CD14-positive monocyte (primary cell): Measurements from ENCODE around the gene RALGDS. TPM values are rescaled to one million over a fixed set of nuclear protein-coding genes. Genes with fewer than 3 reads are reported as not detected.

ENCODE experiments used
- DNase-seq, 3 donors: peaks; one replicate each; pipeline ENCODE4 v3.0.0-alpha.2; 2011 to 2022
- H2AFZ ChIP-seq: 2 replicates; pipeline ENCODE4 v1.6.0; 2012; ENCODE audit warnings: mild to moderate bottlenecking, low read depth, low read length, inconsistent platforms; ENCODE audit not compliant: insufficient read depth, poor library complexity, severe bottlenecking
- H3K27ac ChIP-seq, 2 donors: 1 replicate in 1 of 2; 2 replicates in 1 of 2; pipeline ENCODE4 v1.5.1; 2012 to 2013; ENCODE audit warnings: low read length in 2 of 2, control low read depth in 1 of 2, inconsistent platforms in 1 of 2, low read depth in 1 of 2, mild to moderate bottlenecking in 1 of 2
- H3K27me3 ChIP-seq, 2 donors: one replicate each; pipeline versions ENCODE4 v1.6.0 to v1.6.1; 2011 to 2013; ENCODE audit warnings: low read length in 2 of 2; ENCODE audit not compliant: control insufficient read depth in 2 of 2, insufficient read depth in 2 of 2
- H3K36me3 ChIP-seq, 2 donors: replicated peaks in 1 of 2; 1 replicate in 1 of 2; 2 replicates in 1 of 2; pipeline versions ENCODE4 v1.5.1 to v1.6.1; 2012 to 2013; ENCODE audit warnings: low read length in 2 of 2, control low read depth in 1 of 2, inconsistent platforms in 1 of 2, mild to moderate bottlenecking in 1 of 2; ENCODE audit not compliant: insufficient read depth in 2 of 2, control insufficient read depth in 1 of 2
- H3K4me1 ChIP-seq, 2 donors: 1 replicate in 1 of 2; 2 replicates in 1 of 2; pipeline versions ENCODE4 v1.5.1 to v1.6.1; 2012 to 2013; ENCODE audit warnings: low read length in 2 of 2, control low read depth in 1 of 2, inconsistent platforms in 1 of 2, mild to moderate bottlenecking in 1 of 2, moderate library complexity in 1 of 2; ENCODE audit not compliant: insufficient read depth in 2 of 2, control insufficient read depth in 1 of 2
- H3K4me2 ChIP-seq: replicated peaks from 2 replicates; pipeline ENCODE3; 2012; ENCODE audit warnings: low read length, moderate library complexity, mild to moderate bottlenecking; ENCODE audit not compliant: poor library complexity, severe bottlenecking; ENCODE audit errors: extremely low read depth
- H3K4me3 ChIP-seq, 3 experiments: fragments of 200-600 bp in 1 of 3; sonication (generic) in 1 of 3; replicated peaks in 1 of 3; 1 replicate in 2 of 3; 2 replicates in 1 of 3; pipeline ENCODE4 v1.5.1; 2011 to 2013; ENCODE audit warnings: low read length in 3 of 3, mild to moderate bottlenecking in 3 of 3, control low read depth in 2 of 3, low read depth in 2 of 3, inconsistent platforms in 1 of 3, moderate library complexity in 1 of 3
- H3K79me2 ChIP-seq: 2 replicates; pipeline ENCODE4 v1.6.0; 2012; ENCODE audit warnings: mild to moderate bottlenecking, control low read depth, inconsistent platforms, low read length, moderate library complexity; ENCODE audit not compliant: insufficient read depth
- H3K9ac ChIP-seq: 2 replicates; pipeline ENCODE4 v1.6.0; 2017; ENCODE audit warnings: low read length, mild to moderate bottlenecking; ENCODE audit not compliant: insufficient read depth, poor library complexity, severe bottlenecking
- H3K9me3 ChIP-seq, 2 donors: replicated peaks in 1 of 2; 1 replicate in 1 of 2; 2 replicates in 1 of 2; pipeline versions ENCODE4 v1.5.1 to v1.6.1; 2012 to 2013; ENCODE audit warnings: low read length in 2 of 2, control low read depth in 1 of 2; ENCODE audit not compliant: control insufficient read depth in 1 of 2, insufficient read depth in 1 of 2
- H4K20me1 ChIP-seq: 2 replicates; pipeline ENCODE4 v1.6.0; 2012; ENCODE audit warnings: mild to moderate bottlenecking, low read length, control low read depth, moderate library complexity; ENCODE audit not compliant: insufficient read depth
- H3K27ac Mint-ChIP-seq, 7 donors: one replicate each; pipeline ENCODE4 v1.8.0; 2020; ENCODE audit warnings: mild to moderate bottlenecking in 7 of 7, mixed read lengths in 7 of 7, moderate library complexity in 6 of 7, inconsistent platforms in 2 of 7
- H3K27me3 Mint-ChIP-seq, 3 donors: one replicate each; pipeline ENCODE4 v1.8.0; 2021 to 2022; ENCODE audit warnings: low read depth in 3 of 3, mild to moderate bottlenecking in 3 of 3, mixed read lengths in 3 of 3, moderate library complexity in 3 of 3, inconsistent platforms in 1 of 3
- H3K36me3 Mint-ChIP-seq, 2 donors: one replicate each; pipeline ENCODE4 v1.8.0; 2020; ENCODE audit warnings: mixed read lengths in 2 of 2, inconsistent platforms in 1 of 2, mild to moderate bottlenecking in 1 of 2
- H3K4me1 Mint-ChIP-seq: one replicate; pipeline ENCODE4 v1.8.0; 2020; ENCODE audit warnings: mild to moderate bottlenecking, mixed read lengths
- H3K4me3 Mint-ChIP-seq, 2 donors: one replicate each; pipeline ENCODE4 v1.8.0; 2020; ENCODE audit warnings: mild to moderate bottlenecking in 2 of 2, mixed read lengths in 2 of 2, moderate library complexity in 1 of 2
- H3K9me3 Mint-ChIP-seq, 7 donors: one replicate each; pipeline ENCODE4 v1.8.0; 2020 to 2022; ENCODE audit warnings: mixed read lengths in 7 of 7, mild to moderate bottlenecking in 6 of 7, moderate library complexity in 6 of 7, inconsistent platforms in 2 of 7
- CTCF ChIP-seq: fragments of 200-600 bp; IDR thresholded peaks from one replicate; pipeline ENCODE4 v1.8.0; 2022; ENCODE audit warnings: antibody characterized with exemption, mild to moderate bottlenecking
- WGBS: methylation state at CpG from one replicate; pipeline ENCODE4 v1.1.5; 2013; ENCODE audit warnings: missing lambda C conversion rate; ENCODE audit not compliant: insufficient coverage; 5-methylcytosine and 5-hydroxymethylcytosine counted together
- intact Hi-C, 2 donors: fragments of 100-400 bp; cut with micrococcal nuclease; formaldehyde crosslinking; loops; one replicate each; pipeline versions ENCODE4 v1.15.0 to v1.15.1; 2023
- polyA plus RNA-seq, 3 donors: library from polyadenylated mRNA; depleted of rRNA in 1 of 3; unstranded in 2 of 3; stranded (reverse) in 1 of 3; fragments of 300-500 nt in 2 of 3; fragments of >200 nt in 1 of 3; fragmentation: Illumina TruSeq in 2 of 3; gene quantifications; 1 replicate in 2 of 3; 2 replicates in 1 of 3; pipeline ENCODE4 v1.2.3, GENCODE V29; 2012 to 2021

The RALGDS gene
- polyA plus RNA-seq, 3 donors = 3.5 to 63.8 (median 4.2) TPM

GRCh38 chr9:133121915-133122550 lies 993 bp upstream of the RALGDS start:
- TF ChIP-seq CTCF = no peak
- Mint-ChIP-seq H3K9me3 (peaks cover 0 to 2% (median 0%) of the 10 kb centered on the region in 7 donors), H3K4me3 (peak overlapping the region; percentile 69 to 71), H3K36me3 (peaks cover 4 to 20% of the 10 kb centered on the region in 2 donors), H3K4me1 (peaks cover 86% of the 10 kb centered on the region), H3K27ac (peak overlapping the region; percentile 99 to 100 (median 100)), H3K27me3 (peaks cover 5 to 9% (median 8%) of the 10 kb centered on the region in 3 donors)
- H3K4me3 ChIP-seq = peak overlapping the region in 1 of 3 experiments; percentile 39
- H4K20me1 ChIP-seq = peaks cover 17% of the 10 kb centered on the region
- H3K27me3 ChIP-seq = no peaks in the 10 kb centered on the region
- H3K9me3 ChIP-seq = no peaks in the 10 kb centered on the region
- H3K27ac ChIP-seq = peak overlapping the region; percentile 95 to 99
- peaks cover 11% of the 10 kb centered on the region for H3K79me2 ChIP-seq
- no peak overlapping the region for H2AFZ ChIP-seq
- H3K9ac ChIP-seq = peak overlapping the region; percentile 69
- intact Hi-C loops = loop anchor here in 1 of 2 donors (1.0 kb wide), 1 partner anchor 10 kb away; no protein-coding TSS in a partner anchor
- DNase-seq = peak; percentile 85 to 93 (median 89)
- WGBS = 44% methylated on average over 6 of the region's 8 CpGs
- H3K4me1 ChIP-seq = peaks cover 70 to 87% of the 10 kb centered on the region in 2 donors
- peak overlapping the region; percentile 94 for H3K4me2 ChIP-seq
- no peaks in the 10 kb centered on the region for H3K36me3 ChIP-seq

- no peaks in the 10 kb centered on the region for H3K27me3 ChIP-seq
- DNase-seq = no peak
- H3K9me3 ChIP-seq = no peaks in the 10 kb centered on the region
- no peak overlapping the region for H2AFZ ChIP-seq
- H3K4me3 Mint-ChIP-seq = peak overlapping the region; percentile 85 to 87
- peaks cover 79% of the 10 kb centered on the region for H3K4me1 Mint-ChIP-seq
- H3K36me3 Mint-ChIP-seq = peaks cover 6 to 24% of the 10 kb centered on the region in 2 donors
- TF ChIP-seq CTCF = no peak
- H3K9me3 Mint-ChIP-seq = no peaks in the 10 kb centered on the region
- no peaks in the 10 kb centered on the region for H3K36me3 ChIP-seq
- under 1% methylated on average over 62 of the region's 66 CpGs for WGBS
- peaks cover 5 to 9% (median 8%) of the 10 kb centered on the region in 3 donors for H3K27me3 Mint-ChIP-seq
- peak overlapping the region; percentile 53 to 83 (median 62) for H3K4me3 ChIP-seq
- peak overlapping the region; percentile 94 for H3K4me2 ChIP-seq
- H3K27ac Mint-ChIP-seq = peak overlapping the region; percentile 83 to 94 (median 89)
- intact Hi-C loops = loop anchor here in 1 of 2 donors (1.0 kb wide), 1 partner anchor 8 kb away; no protein-coding TSS in a partner anchor
- peaks cover 17% of the 10 kb centered on the region for H4K20me1 ChIP-seq
- H3K27ac ChIP-seq = peak overlapping the region; percentile 83 to 86
- peaks cover 14% of the 10 kb centered on the region for H3K79me2 ChIP-seq
- H3K9ac ChIP-seq = peak overlapping the region; percentile 89
- H3K4me1 ChIP-seq = peaks cover 64 to 80% of the 10 kb centered on the region in 2 donors
Measured at GRCh38 chr9:133120501-133121197, 391 bp downstream of the RALGDS start.
